ENCODE results near the gene CYP17A1.
"Not testable (repeated sequence)": the region's sequence is repeated elsewhere in the genome, so short reads cannot be mapped to it uniquely, and the experiment has no call there.

CYP17A1 gene

DNA sequence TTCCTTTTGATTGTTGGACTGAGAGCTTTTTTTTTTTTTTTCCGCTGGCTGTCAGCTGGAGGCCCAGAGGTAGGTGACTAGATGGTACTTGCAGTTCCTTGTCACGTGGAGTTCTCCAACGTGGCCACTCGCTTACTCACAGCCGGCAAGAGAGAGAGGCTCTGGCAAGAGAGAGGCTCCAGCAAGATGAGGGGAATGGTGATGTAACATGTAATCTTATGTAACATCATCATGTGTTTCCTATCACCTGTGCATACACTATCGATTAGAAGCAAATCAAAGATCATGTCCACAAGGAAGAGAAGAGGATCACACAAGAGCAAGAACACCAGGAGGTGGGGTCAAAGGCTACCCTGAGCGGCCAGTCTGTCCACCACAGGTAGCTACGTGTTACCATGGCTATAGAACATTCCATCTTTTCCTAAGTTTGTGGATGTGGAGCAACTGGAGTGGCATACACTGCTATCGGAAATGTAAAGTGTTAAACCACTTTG, 12.9 kb upstream of the CYP17A1 start:
- TF ChIP-seq, protein P1, sequence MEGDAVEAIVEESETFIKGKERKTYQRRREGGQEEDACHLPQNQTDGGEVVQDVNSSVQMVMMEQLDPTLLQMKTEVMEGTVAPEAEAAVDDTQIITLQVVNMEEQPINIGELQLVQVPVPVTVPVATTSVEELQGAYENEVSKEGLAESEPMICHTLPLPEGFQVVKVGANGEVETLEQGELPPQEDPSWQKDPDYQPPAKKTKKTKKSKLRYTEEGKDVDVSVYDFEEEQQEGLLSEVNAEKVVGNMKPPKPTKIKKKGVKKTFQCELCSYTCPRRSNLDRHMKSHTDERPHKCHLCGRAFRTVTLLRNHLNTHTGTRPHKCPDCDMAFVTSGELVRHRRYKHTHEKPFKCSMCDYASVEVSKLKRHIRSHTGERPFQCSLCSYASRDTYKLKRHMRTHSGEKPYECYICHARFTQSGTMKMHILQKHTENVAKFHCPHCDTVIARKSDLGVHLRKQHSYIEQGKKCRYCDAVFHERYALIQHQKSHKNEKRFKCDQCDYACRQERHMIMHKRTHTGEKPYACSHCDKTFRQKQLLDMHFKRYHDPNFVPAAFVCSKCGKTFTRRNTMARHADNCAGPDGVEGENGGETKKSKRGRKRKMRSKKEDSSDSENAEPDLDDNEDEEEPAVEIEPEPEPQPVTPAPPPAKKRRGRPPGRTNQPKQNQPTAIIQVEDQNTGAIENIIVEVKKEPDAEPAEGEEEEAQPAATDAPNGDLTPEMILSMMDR (IDR thresholded peaks at IDR 0.05; ENCODE audit: borderline replicate concordance, control extremely low read depth, extremely low read depth, insufficient read depth, missing control alignments), result no peak
- DNase-seq (ENCODE audit: low spot score), result no peak
- in situ Hi-C loops (cut with MboI; ENCODE audit: low sequenced_read_pairs, unreplicated experiment), result no loop called here

DNA sequence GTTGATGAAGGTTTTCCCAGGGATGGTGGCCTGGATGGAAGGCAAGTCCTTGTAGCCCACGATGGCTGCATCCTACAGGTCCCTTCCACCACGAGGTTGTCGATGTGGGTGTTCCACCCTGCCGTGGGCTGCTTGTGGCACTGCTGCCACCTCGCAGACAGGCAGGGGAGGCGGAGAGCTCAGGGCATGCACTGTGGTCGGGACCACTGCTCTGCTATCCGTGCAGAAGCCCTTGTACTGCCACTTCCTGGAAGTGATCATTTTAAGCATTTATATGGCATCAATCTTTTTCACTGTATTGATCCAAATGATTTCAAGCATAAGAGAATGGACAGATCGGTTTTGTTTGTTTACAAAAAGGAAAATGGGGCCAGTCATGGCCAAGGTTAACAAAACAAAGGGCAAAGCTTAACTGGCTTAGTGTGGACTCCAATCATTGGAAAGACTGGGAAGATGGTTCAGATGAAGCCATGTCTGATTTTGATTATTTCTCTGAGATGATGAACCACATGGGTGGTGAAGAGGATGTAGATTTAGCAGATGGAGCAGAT, 8.2 kb upstream of the CYP17A1 start:
- no peak for DNase-seq (ENCODE audit: low spot score)
- TF ChIP-seq, protein P1 (IDR thresholded peaks at IDR 0.05; ENCODE audit: borderline replicate concordance, control extremely low read depth, extremely low read depth, insufficient read depth, missing control alignments), result no peak
- in situ Hi-C loops (cut with MboI; ENCODE audit: low sequenced_read_pairs, unreplicated experiment), result no loop called here

GRCh38 chr10:102844190-102844776, 7.1 kb upstream of the CYP17A1 start:
- DNase-seq (ENCODE audit: low spot score); in situ Hi-C loops (cut with MboI; ENCODE audit: low sequenced_read_pairs, unreplicated experiment): not testable (repeated sequence)

- in situ Hi-C loops (cut with MboI; ENCODE audit: low sequenced_read_pairs, unreplicated experiment), result not testable (repeated sequence)
These were observed 5.9 kb upstream of the CYP17A1 start for GRCh38 chr10:102843139-102843538.

DNA sequence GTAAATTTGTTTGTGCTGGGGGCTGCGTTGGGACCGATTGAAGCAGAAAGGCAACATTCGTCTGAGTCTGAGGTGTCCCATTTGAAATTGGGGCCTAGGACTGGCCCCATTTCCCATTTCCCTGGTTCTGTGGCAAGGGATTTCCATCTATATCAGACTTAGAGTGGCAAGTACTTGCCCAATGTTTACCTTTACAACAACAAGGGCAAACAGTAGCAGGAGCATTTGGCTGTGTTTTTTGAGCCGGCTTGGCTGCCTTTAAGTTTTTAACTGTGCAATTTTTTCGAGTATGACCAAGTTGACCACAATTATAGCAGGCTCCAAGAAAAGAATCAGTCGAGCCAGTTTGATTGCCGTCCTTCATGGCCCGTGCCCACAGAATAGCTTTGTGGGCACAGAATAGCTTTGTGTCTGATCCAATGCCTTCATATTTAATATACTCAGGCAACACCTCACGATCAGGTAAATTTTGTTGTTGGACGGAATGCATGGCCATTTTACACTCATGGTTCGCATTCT, 4.7 kb upstream of the CYP17A1 start:
- in situ Hi-C loops (cut with MboI; ENCODE audit: low sequenced_read_pairs, unreplicated experiment), result no loop called here
- DNase-seq (ENCODE audit: low spot score), result no peak
- TF ChIP-seq, protein P1 (IDR thresholded peaks at IDR 0.05; ENCODE audit: borderline replicate concordance, control extremely low read depth, extremely low read depth, insufficient read depth, missing control alignments), result no peak

More at GRCh38 chr10:102843139-102843538, 5.9 kb upstream of the CYP17A1 start:
- DNase-seq (ENCODE audit: low spot score), result not testable (repeated sequence)

GRCh38 chr10:102838276-102838927, 1.2 kb upstream of the CYP17A1 start:
- DNase-seq (ENCODE audit: low spot score); in situ Hi-C loops (cut with MboI; ENCODE audit: low sequenced_read_pairs, unreplicated experiment): not testable (repeated sequence)

DNA sequence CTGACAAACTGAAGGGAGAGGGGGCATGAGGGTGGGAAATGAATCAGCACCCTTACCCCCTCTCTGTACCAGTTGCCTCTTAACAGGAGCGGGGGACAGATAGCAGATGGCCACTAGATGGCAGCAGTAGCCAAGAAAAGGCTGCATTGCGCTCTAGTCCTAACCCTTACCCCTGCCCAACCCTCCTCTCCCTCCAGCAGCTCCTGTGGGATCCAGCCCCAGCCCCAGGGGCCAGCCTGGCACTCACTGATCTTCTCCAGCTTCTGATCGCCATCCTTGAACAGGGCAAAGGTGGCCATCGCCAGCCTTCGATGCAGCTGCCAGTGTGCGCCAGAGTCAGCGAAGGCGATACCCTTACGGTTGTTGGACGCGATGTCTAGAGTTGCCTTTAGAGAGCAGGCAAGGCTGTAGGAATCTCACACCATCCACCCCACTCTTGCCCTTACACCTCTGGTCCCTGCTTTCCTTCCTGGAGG, 2.2 kb downstream of the CYP17A1 start:
- in situ Hi-C loops (cut with MboI; ENCODE audit: low sequenced_read_pairs, unreplicated experiment), result no loop called here
- DNase-seq (ENCODE audit: low spot score), result peak; percentile 86
- TF ChIP-seq, protein P1 (IDR thresholded peaks at IDR 0.05; ENCODE audit: borderline replicate concordance, control extremely low read depth, extremely low read depth, insufficient read depth, missing control alignments), result peak; percentile 76

DNA sequence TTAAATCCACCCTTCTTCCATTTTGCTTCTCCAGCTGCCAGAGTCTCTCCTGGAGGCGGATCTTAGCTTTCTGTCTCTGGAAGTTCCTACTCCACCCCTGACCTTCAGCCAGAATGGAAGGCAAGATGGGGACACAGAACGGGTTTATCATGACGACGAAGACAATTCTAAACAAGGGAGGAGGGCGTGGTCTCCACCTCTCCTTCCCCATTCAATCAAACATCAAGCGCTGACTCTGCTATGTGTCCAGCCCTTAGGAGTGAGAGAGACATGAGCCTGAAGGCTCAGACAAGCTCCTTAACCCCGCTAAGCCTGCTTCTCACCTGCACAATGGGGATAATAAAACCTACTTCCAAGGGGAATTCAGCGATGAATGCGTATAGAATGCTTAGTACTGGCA, 3.1 kb downstream of the CYP17A1 start:
- TF ChIP-seq, protein P1 (IDR thresholded peaks at IDR 0.05; ENCODE audit: borderline replicate concordance, control extremely low read depth, extremely low read depth, insufficient read depth, missing control alignments), result no peak
- in situ Hi-C loops (cut with MboI; ENCODE audit: low sequenced_read_pairs, unreplicated experiment), result no loop called here
- DNase-seq (ENCODE audit: low spot score), result no peak

Data from GM13976 (cell line).